Activated naive CD4-positive, alpha-beta T cell treated with anti-CD3 and anti-CD28 coated beads, Interleukin-2, amount 50 U/mL, for 72 hours (primary cell): ENCODE measurements around the gene PLXNA4. TPM values are rescaled to one million over a fixed set of nuclear protein-coding genes. Genes with fewer than 3 reads are reported as not detected.
A peak's percentile ranks its signal among the peaks of the same experiment; 100 is the strongest.

Source experiments
- ATAC-seq, 2 donors: fragments of 150-1000 bp; cut with Tn5 transposase; 2 replicates each; pipeline ENCODE4 v1.10.0; 2021; ENCODE audit warnings: mild to moderate bottlenecking in 2 of 2, moderate library complexity in 2 of 2
- DNase-seq, 2 donors: peaks; one replicate each; pipeline ENCODE4 v3.0.0; 2021 to 2022; ENCODE audit warnings: low spot score in 2 of 2
- H3K27ac Mint-ChIP-seq, 2 donors: one replicate each; pipeline ENCODE4 v1.8.0; 2022; ENCODE audit warnings: mild to moderate bottlenecking in 2 of 2, mixed read lengths in 2 of 2
- H3K36me3 Mint-ChIP-seq, 2 donors: one replicate each; pipeline ENCODE4 v1.8.0; 2022; ENCODE audit warnings: mixed read lengths in 2 of 2
- H3K9me3 Mint-ChIP-seq, 2 donors: one replicate each; pipeline ENCODE4 v1.8.0; 2022; ENCODE audit warnings: mixed read lengths in 2 of 2
- total RNA-seq, 2 donors: library from RNA; stranded (reverse); gene quantifications; one replicate each; pipeline ENCODE4 v1.2.3, GENCODE V29; 2022

Gene PLXNA4
- total RNA-seq, 2 donors from 2014 or later = 0.06 to 0.41 TPM

- no peak for ATAC-seq
Measured at GRCh38 chr7:132508724-132509353, 67.4 kb downstream of the PLXNA4 start.

GRCh38 chr7:132504852-132505251 lies 71.4 kb downstream of the PLXNA4 start:
- Mint-ChIP-seq H3K27ac (no peak overlapping the region), H3K9me3 (no peaks in the 10 kb centered on the region), H3K36me3 (no peaks in the 10 kb centered on the region)
- no peak for DNase-seq
- ATAC-seq = no peak

More at GRCh38 chr7:132508724-132509353, 67.4 kb downstream of the PLXNA4 start:
- Mint-ChIP-seq H3K36me3 (no peaks in the 10 kb centered on the region), H3K27ac (no peak overlapping the region), H3K9me3 (no peaks in the 10 kb centered on the region)
- DNase-seq = no peak

- no peaks in the 10 kb centered on the region for H3K36me3 Mint-ChIP-seq
- no peak overlapping the region for H3K27ac Mint-ChIP-seq
- no peak for ATAC-seq
- no peaks in the 10 kb centered on the region for H3K9me3 Mint-ChIP-seq
- DNase-seq = no peak
Measured at GRCh38 chr7:132504071-132504470, 72.2 kb downstream of the PLXNA4 start.

GRCh38 chr7:132503415-132503814 lies 72.9 kb downstream of the PLXNA4 start:
- DNase-seq (no peak), ATAC-seq (no peak)
- H3K9me3 Mint-ChIP-seq = no peaks in the 10 kb centered on the region
- no peaks in the 10 kb centered on the region for H3K36me3 Mint-ChIP-seq
- no peak overlapping the region for H3K27ac Mint-ChIP-seq

- Mint-ChIP-seq H3K27ac (no peak overlapping the region), H3K36me3 (no peaks in the 10 kb centered on the region), H3K9me3 (peaks cover 0 to 5% of the 10 kb centered on the region in 2 donors)
- ATAC-seq (no peak), DNase-seq (no peak)
Measured at GRCh38 chr7:132501956-132502355, 74.3 kb downstream of the PLXNA4 start.

GRCh38 chr7:132500727-132501440 lies 75.4 kb downstream of the PLXNA4 start:
- no peak overlapping the region for H3K27ac Mint-ChIP-seq
- H3K9me3 Mint-ChIP-seq = peaks cover 0 to 5% of the 10 kb centered on the region in 2 donors
- no peak for DNase-seq
- H3K36me3 Mint-ChIP-seq = no peaks in the 10 kb centered on the region
- ATAC-seq = no peak

- Mint-ChIP-seq H3K36me3 (no peaks in the 10 kb centered on the region), H3K27ac (no peak overlapping the region), H3K9me3 (peaks cover 0 to 5% of the 10 kb centered on the region in 2 donors)
- ATAC-seq (no peak), DNase-seq (no peak)
Measured at GRCh38 chr7:132499487-132499886, 76.8 kb downstream of the PLXNA4 start.

GRCh38 chr7:132499065-132499464 lies 77.2 kb downstream of the PLXNA4 start:
- ATAC-seq (no peak), DNase-seq (no peak)
- Mint-ChIP-seq H3K36me3 (no peaks in the 10 kb centered on the region), H3K9me3 (peaks cover 0 to 5% of the 10 kb centered on the region in 2 donors), H3K27ac (no peak overlapping the region)

- ATAC-seq = no peak
- Mint-ChIP-seq H3K9me3 (peaks cover 0 to 5% of the 10 kb centered on the region in 2 donors), H3K27ac (no peak overlapping the region), H3K36me3 (no peaks in the 10 kb centered on the region)
- DNase-seq = no peak
Measured at GRCh38 chr7:132498319-132498718, 78.0 kb downstream of the PLXNA4 start.

GRCh38 chr7:132497098-132497497 lies 79.2 kb downstream of the PLXNA4 start:
- no peaks in the 10 kb centered on the region for H3K36me3 Mint-ChIP-seq
- H3K9me3 Mint-ChIP-seq = peaks cover 0 to 5% of the 10 kb centered on the region in 2 donors
- ATAC-seq (no peak), DNase-seq (no peak)
- no peak overlapping the region for H3K27ac Mint-ChIP-seq

GRCh38 chr7:132495936-132496335 lies 80.3 kb downstream of the PLXNA4 start:
- Mint-ChIP-seq H3K36me3 (no peaks in the 10 kb centered on the region), H3K9me3 (peaks cover 0 to 5% of the 10 kb centered on the region in 2 donors), H3K27ac (no peak overlapping the region)
- DNase-seq (no peak), ATAC-seq (no peak)

GRCh38 chr7:132494474-132494873 lies 81.8 kb downstream of the PLXNA4 start:
- H3K9me3 Mint-ChIP-seq = peaks cover 0 to 5% of the 10 kb centered on the region in 2 donors
- no peaks in the 10 kb centered on the region for H3K36me3 Mint-ChIP-seq
- DNase-seq = no peak
- H3K27ac Mint-ChIP-seq = no peak overlapping the region
- no peak for ATAC-seq

- DNase-seq (no peak), ATAC-seq (no peak)
- Mint-ChIP-seq H3K9me3 (peaks cover 0 to under 1% of the 10 kb centered on the region in 2 donors), H3K36me3 (no peaks in the 10 kb centered on the region), H3K27ac (no peak overlapping the region)
Measured at GRCh38 chr7:132492823-132493445, 83.3 kb downstream of the PLXNA4 start.

GRCh38 chr7:132491391-132491945 lies 84.8 kb downstream of the PLXNA4 start:
- Mint-ChIP-seq H3K36me3 (no peaks in the 10 kb centered on the region), H3K27ac (peak overlapping the region in 1 of 2 donors; percentile 38), H3K9me3 (no peaks in the 10 kb centered on the region)
- DNase-seq (no peak), ATAC-seq (no peak)

GRCh38 chr7:132490474-132490873 lies 85.8 kb downstream of the PLXNA4 start:
- Mint-ChIP-seq H3K9me3 (no peaks in the 10 kb centered on the region), H3K27ac (no peak overlapping the region), H3K36me3 (no peaks in the 10 kb centered on the region)
- DNase-seq (no peak), ATAC-seq (no peak)

GRCh38 chr7:132489776-132490237 lies 86.5 kb downstream of the PLXNA4 start:
- H3K27ac Mint-ChIP-seq = no peak overlapping the region
- H3K9me3 Mint-ChIP-seq = no peaks in the 10 kb centered on the region
- DNase-seq = no peak
- H3K36me3 Mint-ChIP-seq = no peaks in the 10 kb centered on the region
- no peak for ATAC-seq

GRCh38 chr7:132488634-132489302 lies 87.5 kb downstream of the PLXNA4 start:
- no peak for ATAC-seq
- H3K27ac Mint-ChIP-seq = no peak overlapping the region
- no peak for DNase-seq
- no peaks in the 10 kb centered on the region for H3K36me3 Mint-ChIP-seq
- no peaks in the 10 kb centered on the region for H3K9me3 Mint-ChIP-seq
